ENCODE measurements around the gene EPHB6. TPM values are rescaled to one million over a fixed set of nuclear protein-coding genes. Genes with fewer than 3 reads are reported as not detected.

The EPHB6 gene
- total RNA-seq, 2 experiments from 2014 or later = 9.0 to 10.0 TPM

Other genes with a start within 250 kb of the EPHB6 start
- not detected for gene PRSS1, start 105.6 kb upstream of the EPHB6 start, total RNA-seq
- not detected for gene PRSS2, start 84.1 kb upstream of the EPHB6 start, total RNA-seq
- gene TRPV6, start 30.7 kb downstream of the EPHB6 start, total RNA-seq = not detected
- gene TRPV5, start 78.7 kb downstream of the EPHB6 start, total RNA-seq = not detected
- gene LLCFC1, start 84.4 kb downstream of the EPHB6 start, total RNA-seq = not detected
- under 1 TPM in 1 of 2 experiments, not detected in 1; 0.16 TPM for gene KEL, start 107.3 kb downstream of the EPHB6 start, total RNA-seq
- gene OR9A2, start 172.1 kb downstream of the EPHB6 start, total RNA-seq = not detected
- gene OR6V1, start 197.3 kb downstream of the EPHB6 start, total RNA-seq = not detected